K562 (cell line): ENCODE results near the gene KLHL15. TPM values are rescaled to one million over a fixed set of nuclear protein-coding genes. Genes with fewer than 3 reads are reported as not detected.
A peak's percentile ranks its signal among the peaks of the same experiment; 100 is the strongest.

ENCODE experiments used
- ATF6 ChIP-seq: sonication (generic); formaldehyde crosslinking; IDR thresholded peaks from 2 replicates; pipeline ENCODE4 v1.4.0; 2020; ENCODE audit warnings: mild to moderate bottlenecking, missing genetic modification reagents
- CHD1 ChIP-seq: fragments of 200-600 bp; sonication (generic); IDR thresholded peaks from one replicate; pipeline ENCODE4 v1.6.1; 2012; ENCODE audit warnings: mild to moderate bottlenecking, moderate library complexity, low read length, inconsistent platforms
- CHD2 ChIP-seq: IDR thresholded peaks from 2 replicates; pipeline ENCODE4 v1.6.1; 2011; ENCODE audit warnings: low read depth, low read length
- CREBBP ChIP-seq: IDR thresholded peaks from one replicate; pipeline ENCODE4 v1.6.1; 2012; ENCODE audit warnings: low read depth, mild to moderate bottlenecking, control low read depth, inconsistent platforms, low read length
- ETV1 ChIP-seq: fragments of 450-650 bp; conservative IDR thresholded peaks from 2 replicates; pipeline ENCODE4 v1.6.1; 2016; ENCODE audit warnings: missing genetic modification characterization, control low read depth, low read depth, missing compliant biosample characterization
- EZH2 ChIP-seq: IDR thresholded peaks from 2 replicates; pipeline ENCODE4 v1.6.1; 2012; ENCODE audit warnings: low read depth, mild to moderate bottlenecking, inconsistent platforms, low read length, borderline replicate concordance
- GMEB1 ChIP-seq: fragments of 250-450 bp; sonication (Bioruptor Pico); IDR thresholded peaks from 2 replicates; pipeline ENCODE4 v1.4.0; 2020; ENCODE audit warnings: mild to moderate bottlenecking
- HOXB6 ChIP-seq: fragments of 250-450 bp; sonication (Bioruptor Pico); IDR thresholded peaks from 2 replicates; pipeline ENCODE4 v1.5.1; 2022; ENCODE audit warnings: mild to moderate bottlenecking, borderline replicate concordance
- NFE2 ChIP-seq: IDR thresholded peaks from 2 replicates; pipeline ENCODE4 v1.6.1; 2014; ENCODE audit warnings: antibody characterized with exemption, low read depth
- NFIC ChIP-seq: fragments of 450-650 bp; IDR thresholded peaks from 2 replicates; pipeline ENCODE4 v1.6.1; 2017; ENCODE audit warnings: mild to moderate bottlenecking, inconsistent platforms
- POLR2A ChIP-seq: fragments of 450-650 bp; conservative IDR thresholded peaks from 2 replicates; pipeline ENCODE4 v1.6.1; 2016
- POU5F1 ChIP-seq: fragments of 150-350 bp; IDR thresholded peaks from 2 replicates; pipeline ENCODE4 v1.6.1; 2014; ENCODE audit warnings: borderline replicate concordance, low read length, low read depth, mild to moderate bottlenecking; ENCODE audit not compliant: partially characterized antibody
- PRPF4 ChIP-seq: fragments of 200-400 bp; formaldehyde crosslinking; IDR thresholded peaks from one replicate; pipeline ENCODE4 v1.6.1; 2017; ENCODE audit warnings: low read length, low read depth, mild to moderate bottlenecking; ENCODE audit not compliant: insufficient read depth, poor library complexity, severe bottlenecking
- RBM25 ChIP-seq: fragments of 200-400 bp; formaldehyde crosslinking; IDR thresholded peaks from 2 replicates; pipeline ENCODE4 v1.6.1; 2018; ENCODE audit warnings: low read length, low read depth, moderate library complexity; ENCODE audit not compliant: severe bottlenecking
- SREBF1 ChIP-seq: fragments of 150-350 bp; IDR thresholded peaks from 2 replicates; pipeline ENCODE4 v1.6.1; 2014; ENCODE audit warnings: antibody characterized with exemption, low read depth, low read length, borderline replicate concordance
- SRSF3 ChIP-seq: fragments of 200-400 bp; formaldehyde crosslinking; IDR thresholded peaks from 2 replicates; pipeline ENCODE4 v1.6.1; 2016; ENCODE audit warnings: mild to moderate bottlenecking, low read length, moderate library complexity; ENCODE audit not compliant: insufficient read depth
- ZBED1 ChIP-seq: IDR thresholded peaks from 2 replicates; pipeline ENCODE4 v1.6.1; 2014
- ZBTB8A ChIP-seq: fragments of 450-650 bp; IDR thresholded peaks from 2 replicates; pipeline ENCODE4 v1.6.1; 2018; ENCODE audit warnings: mild to moderate bottlenecking, moderate library complexity; ENCODE audit not compliant: partially characterized antibody
- ZEB2 ChIP-seq: fragments of 450-650 bp; IDR thresholded peaks from 2 replicates; pipeline ENCODE4 v1.6.1; 2016
- ZFP30 ChIP-seq: fragments of 250-450 bp; sonication (Bioruptor Pico); IDR thresholded peaks from 2 replicates; pipeline ENCODE4 v1.8.0; 2022; ENCODE audit warnings: moderate library complexity, mild to moderate bottlenecking, inconsistent platforms, borderline replicate concordance
- ZNF316 ChIP-seq: fragments of 450-650 bp; IDR thresholded peaks from 2 replicates; pipeline ENCODE4 v1.6.1; 2016
- ZNF324 ChIP-seq: fragments of 250-450 bp; sonication (Bioruptor Pico); IDR thresholded peaks from 2 replicates; pipeline ENCODE4 v1.4.0; 2020; ENCODE audit warnings: mild to moderate bottlenecking
- ZSCAN32 ChIP-seq: fragments of 450-650 bp; formaldehyde crosslinking; IDR thresholded peaks from 2 replicates; pipeline ENCODE4 v1.4.0; 2020; ENCODE audit warnings: mild to moderate bottlenecking, moderate library complexity
- polyA plus RNA-seq, 8 experiments: library from polyadenylated mRNA; depleted of rRNA in 4 of 8; stranded (reverse) in 5 of 8; unstranded in 3 of 8; fragments of >200 nt; fragmentation: Nextera tagmentation in 2 of 8; fragmentation: Illumina TruSeq in 1 of 8; extraction: Ambion mirVana in 2 of 8; extraction: Trizol in 1 of 8; gene quantifications; 2 replicates each; pipeline versions ENCODE4 v1.2.1 to v1.2.3, GENCODE V29; 2011 to 2014; ENCODE audit warnings: inconsistent platforms in 1 of 8, missing spikeins in 1 of 8
- total RNA-seq, 7 experiments: library from RNA; depleted of rRNA in 6 of 7; stranded (reverse); fragments of >200 nt in 6 of 7; fragmentation: Illumina TruSeq in 2 of 7; extraction: Trizol in 2 of 7; gene quantifications; 2 replicates each; pipeline versions ENCODE4 v1.2.1 to v1.2.3, GENCODE V29; 2011 to 2021; ENCODE audit warnings: low replicate concordance in 1 of 7
- TF ChIP-seq, protein P1 (sequence below): fragments of 250-450 bp; sonication (Bioruptor Pico); IDR thresholded peaks from 2 replicates; pipeline ENCODE4 v1.4.0; 2020; ENCODE audit warnings: mild to moderate bottlenecking, moderate library complexity

Gene KLHL15
- total and polyA plus RNA-seq, 9 of the 15 experiments (the other 6 are each of a cell fraction or from before 2014, with no cell fraction given): 3.0 to 12.4 (median 7.6) TPM

DNA sequence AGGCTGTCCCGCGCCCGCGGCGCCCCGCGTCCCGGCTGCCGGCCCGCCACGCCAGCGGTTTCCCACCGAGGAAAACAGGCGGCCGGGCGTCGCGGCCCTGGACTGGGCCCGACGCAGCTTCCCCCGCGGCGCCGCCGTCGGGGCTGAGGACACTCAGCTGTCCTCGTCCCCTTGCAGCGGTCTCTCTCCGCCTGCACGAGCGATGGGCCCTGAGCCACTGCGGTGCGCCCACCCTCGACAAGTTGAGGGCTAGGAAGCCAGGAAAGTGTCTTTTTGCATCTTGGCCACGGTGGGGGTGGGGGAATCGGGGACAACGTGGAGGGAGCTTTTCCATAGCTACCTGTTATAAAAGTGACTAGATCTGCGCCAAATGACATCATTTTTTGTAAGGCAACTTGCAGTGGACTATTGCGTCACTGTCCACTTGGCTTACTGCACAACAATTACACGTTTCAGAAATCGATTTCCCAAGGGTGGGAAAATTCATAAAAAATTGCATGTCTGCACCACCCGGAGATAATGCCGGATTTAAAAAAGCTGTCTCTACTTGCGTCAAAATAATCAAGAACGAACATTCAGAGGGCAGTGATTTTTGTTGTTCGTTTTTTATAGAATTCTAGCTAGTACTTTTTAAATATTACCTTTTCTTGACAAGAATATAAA lies 1.1 kb downstream of the KLHL15 start (continued):
- TF ChIP-seq SREBF1: no peak
- TF ChIP-seq PRPF4: no peak
- TF ChIP-seq NFIC: 0 out of 2 replicates have a peak, but pooled peaks have one; percentile 18
- TF ChIP-seq ZBTB8A: no peak
- no peak for TF ChIP-seq CHD2
- no peak for TF ChIP-seq ZBED1
- no peak for TF ChIP-seq RBM25
- no peak for TF ChIP-seq GMEB1 (CRISPR knock-in tag)
- TF ChIP-seq ZFP30: no peak
- TF ChIP-seq HOXB6 (CRISPR knock-in tag): no peak
- TF ChIP-seq NFE2: no peak
- TF ChIP-seq POU5F1: no peak
- TF ChIP-seq SRSF3: 0 out of 2 replicates have a peak, but pooled peaks have one; percentile 35
- no peak for TF ChIP-seq EZH2
- TF ChIP-seq ETV1 (tag): no peak
- no peak for TF ChIP-seq ZSCAN32 (CRISPR knock-in tag)
- no peak; the same call in none of the 2 replicates for TF ChIP-seq POLR2A
- peak; percentile 61 for TF ChIP-seq CHD1
- TF ChIP-seq CREBBP: no peak
- no peak for TF ChIP-seq ATF6 (CRISPR knock-in tag)
- TF ChIP-seq ZEB2: no peak
- TF ChIP-seq, protein P1, sequence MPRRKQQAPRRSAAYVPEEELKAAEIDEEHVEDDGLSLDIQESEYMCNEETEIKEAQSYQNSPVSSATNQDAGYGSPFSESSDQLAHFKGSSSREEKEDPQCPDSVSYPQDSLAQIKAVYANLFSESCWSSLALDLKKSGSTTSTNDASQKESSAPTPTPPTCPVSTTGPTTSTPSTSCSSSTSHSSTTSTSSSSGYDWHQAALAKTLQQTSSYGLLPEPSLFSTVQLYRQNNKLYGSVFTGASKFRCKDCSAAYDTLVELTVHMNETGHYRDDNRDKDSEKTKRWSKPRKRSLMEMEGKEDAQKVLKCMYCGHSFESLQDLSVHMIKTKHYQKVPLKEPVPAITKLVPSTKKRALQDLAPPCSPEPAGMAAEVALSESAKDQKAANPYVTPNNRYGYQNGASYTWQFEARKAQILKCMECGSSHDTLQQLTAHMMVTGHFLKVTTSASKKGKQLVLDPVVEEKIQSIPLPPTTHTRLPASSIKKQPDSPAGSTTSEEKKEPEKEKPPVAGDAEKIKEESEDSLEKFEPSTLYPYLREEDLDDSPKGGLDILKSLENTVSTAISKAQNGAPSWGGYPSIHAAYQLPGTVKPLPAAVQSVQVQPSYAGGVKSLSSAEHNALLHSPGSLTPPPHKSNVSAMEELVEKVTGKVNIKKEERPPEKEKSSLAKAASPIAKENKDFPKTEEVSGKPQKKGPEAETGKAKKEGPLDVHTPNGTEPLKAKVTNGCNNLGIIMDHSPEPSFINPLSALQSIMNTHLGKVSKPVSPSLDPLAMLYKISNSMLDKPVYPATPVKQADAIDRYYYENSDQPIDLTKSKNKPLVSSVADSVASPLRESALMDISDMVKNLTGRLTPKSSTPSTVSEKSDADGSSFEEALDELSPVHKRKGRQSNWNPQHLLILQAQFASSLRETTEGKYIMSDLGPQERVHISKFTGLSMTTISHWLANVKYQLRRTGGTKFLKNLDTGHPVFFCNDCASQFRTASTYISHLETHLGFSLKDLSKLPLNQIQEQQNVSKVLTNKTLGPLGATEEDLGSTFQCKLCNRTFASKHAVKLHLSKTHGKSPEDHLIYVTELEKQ (CRISPR knock-in tag): no peak
- TF ChIP-seq ZNF316: no peak
- TF ChIP-seq ZNF324: no peak
